Lung (tissue), 12 donors: ENCODE measurements around the gene SLC1A6. TPM values are rescaled to one million over a fixed set of nuclear protein-coding genes. Genes with fewer than 3 reads are reported as not detected.

ENCODE experiments used
- ATAC-seq: fragments of 200-7000 bp; cut with Tn5 transposase; one replicate; pipeline ENCODE4 v1.9.1; 2020; ENCODE audit warnings: moderate number of reproducible peaks; ENCODE audit not compliant: insufficient read depth, low FRiP score
- DNase-seq, 3 donors: peaks; one replicate each; pipeline ENCODE4 v3.0.0-alpha.2; 2013 to 2017
- H3K27ac ChIP-seq, 2 donors: one replicate each; pipeline ENCODE4 v1.5.1; 2013; ENCODE audit warnings: mild to moderate bottlenecking in 2 of 2, moderate library complexity in 2 of 2, control low read depth in 1 of 2, inconsistent platforms in 1 of 2, low read depth in 1 of 2, low read length in 1 of 2
- H3K27me3 ChIP-seq, 3 donors: one replicate each; pipeline ENCODE4 v1.5.1; 2013; ENCODE audit warnings: low read length in 2 of 3; ENCODE audit not compliant: control insufficient read depth in 3 of 3, insufficient read depth in 3 of 3
- H3K36me3 ChIP-seq, 4 donors: one replicate each; pipeline ENCODE4 v1.5.1; 2013; ENCODE audit warnings: low read length in 4 of 4, mild to moderate bottlenecking in 1 of 4, moderate library complexity in 1 of 4; ENCODE audit not compliant: control insufficient read depth in 4 of 4, insufficient read depth in 4 of 4
- H3K4me1 ChIP-seq, 5 donors: one replicate each; pipeline ENCODE4 v1.5.1; 2013; ENCODE audit warnings: low read length in 5 of 5, mild to moderate bottlenecking in 2 of 5, moderate library complexity in 1 of 5; ENCODE audit not compliant: control insufficient read depth in 5 of 5, insufficient read depth in 5 of 5
- H3K4me3 ChIP-seq: one replicate; pipeline ENCODE4 v1.5.1; 2013; ENCODE audit warnings: mild to moderate bottlenecking, control low read depth, moderate library complexity
- H3K9ac ChIP-seq, 2 donors: one replicate each; pipeline ENCODE4 v1.5.1; 2013; ENCODE audit warnings: low read length in 2 of 2, control low read depth in 1 of 2; ENCODE audit not compliant: insufficient read depth in 1 of 2
- H3K9me3 ChIP-seq, 4 donors: one replicate each; pipeline ENCODE4 v1.5.1; 2013; ENCODE audit warnings: low read length in 3 of 4, mild to moderate bottlenecking in 1 of 4, moderate library complexity in 1 of 4; ENCODE audit not compliant: control insufficient read depth in 4 of 4, insufficient read depth in 3 of 4
- WGBS, 2 donors: extraction: QIAGEN DNeasy Blood & Tissue Kit; methylation state at CpG; one replicate each; pipeline ENCODE4 v1.1.7; 2013; 5-methylcytosine and 5-hydroxymethylcytosine counted together
- polyA plus RNA-seq, 2 donors: library from polyadenylated mRNA; stranded (reverse); fragments of 200-250 nt; gene quantifications; one replicate each; pipeline ENCODE4 v1.2.1, GENCODE V29; 2013
- total RNA-seq, 2 donors: library from RNA; depleted of rRNA in 1 of 2; stranded (reverse); fragments of >200 nt in 1 of 2; gene quantifications; one replicate each; pipeline ENCODE4 v1.2.1, GENCODE V29; 2014 to 2021
- TF ChIP-seq, protein P1 (sequence below): IDR thresholded peaks from 2 replicates; pipeline ENCODE4 v1.5.1; 2012; ENCODE audit warnings: mild to moderate bottlenecking; ENCODE audit errors: control extremely low read depth, extremely low read depth
- donor health status: control.
- donor health status: control.
- donor health status: Bipolar disorder and iron deficiency.
- donor health status: healthy.
- donor health status: DM: yes; HTN: yes; CAD: no.

Gene SLC1A6
- total and polyA plus RNA-seq, 4 donors = not detected

GRCh38 chr19:14974488-14974887, 5.2 kb downstream of the SLC1A6 start:
- Histone ChIP-seq H3K27ac (no peak overlapping the region), H3K9ac (no peak overlapping the region), H3K9me3 (peaks cover 0 to 7% (median 2%) of the 10 kb centered on the region in 4 donors), H3K4me1 (no peaks in the 10 kb centered on the region), H3K36me3 (no peaks in the 10 kb centered on the region), H3K4me3 (no peak overlapping the region), H3K27me3 (peaks cover 13 to 31% (median 15%) of the 10 kb centered on the region in 3 donors)
- TF ChIP-seq, protein P1, sequence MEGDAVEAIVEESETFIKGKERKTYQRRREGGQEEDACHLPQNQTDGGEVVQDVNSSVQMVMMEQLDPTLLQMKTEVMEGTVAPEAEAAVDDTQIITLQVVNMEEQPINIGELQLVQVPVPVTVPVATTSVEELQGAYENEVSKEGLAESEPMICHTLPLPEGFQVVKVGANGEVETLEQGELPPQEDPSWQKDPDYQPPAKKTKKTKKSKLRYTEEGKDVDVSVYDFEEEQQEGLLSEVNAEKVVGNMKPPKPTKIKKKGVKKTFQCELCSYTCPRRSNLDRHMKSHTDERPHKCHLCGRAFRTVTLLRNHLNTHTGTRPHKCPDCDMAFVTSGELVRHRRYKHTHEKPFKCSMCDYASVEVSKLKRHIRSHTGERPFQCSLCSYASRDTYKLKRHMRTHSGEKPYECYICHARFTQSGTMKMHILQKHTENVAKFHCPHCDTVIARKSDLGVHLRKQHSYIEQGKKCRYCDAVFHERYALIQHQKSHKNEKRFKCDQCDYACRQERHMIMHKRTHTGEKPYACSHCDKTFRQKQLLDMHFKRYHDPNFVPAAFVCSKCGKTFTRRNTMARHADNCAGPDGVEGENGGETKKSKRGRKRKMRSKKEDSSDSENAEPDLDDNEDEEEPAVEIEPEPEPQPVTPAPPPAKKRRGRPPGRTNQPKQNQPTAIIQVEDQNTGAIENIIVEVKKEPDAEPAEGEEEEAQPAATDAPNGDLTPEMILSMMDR = no peak
- ATAC-seq (no peak), DNase-seq (no peak)
- whole genome bisulfite sequencing, 2 donors = 62 to 64% methylated on average over 4 of the region's 4 CpGs

DNA sequence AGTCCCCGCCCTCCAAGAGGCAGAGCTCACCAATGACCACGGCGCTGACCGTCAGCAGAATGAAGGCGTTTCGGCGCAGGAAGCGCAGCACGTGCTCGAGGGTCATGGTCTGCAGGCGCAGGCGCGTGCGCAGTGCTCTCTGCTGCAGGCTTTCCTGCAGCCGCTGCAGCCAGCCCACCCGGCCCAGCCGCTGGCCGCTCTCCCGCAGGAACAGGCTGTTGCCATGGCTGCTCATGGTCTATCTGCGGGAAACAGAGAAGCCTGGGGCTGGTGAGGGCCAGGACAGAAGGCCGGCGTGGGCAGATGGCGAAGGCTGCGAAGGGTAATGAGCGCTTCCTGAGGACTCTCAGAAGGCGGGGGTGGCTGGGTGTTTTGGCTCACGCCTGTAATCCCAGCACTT, 7.0 kb downstream of the SLC1A6 start:
- H3K36me3 ChIP-seq = no peaks in the 10 kb centered on the region
- no peak overlapping the region for H3K27ac ChIP-seq
- H3K4me1 ChIP-seq = no peaks in the 10 kb centered on the region
- no peak overlapping the region for H3K4me3 ChIP-seq
- no peak overlapping the region for H3K9ac ChIP-seq
- H3K9me3 ChIP-seq = peaks cover 0 to 5% (median 2%) of the 10 kb centered on the region in 4 donors
- peaks cover under 1 to 16% (median 9%) of the 10 kb centered on the region in 3 donors for H3K27me3 ChIP-seq
- ATAC-seq = no peak
- 88 to 89% methylated on average over 27 of the region's 27 CpGs for WGBS, 2 donors
- TF ChIP-seq, protein P1 = no peak
- DNase-seq = no peak

- peaks cover 0 to 5% (median 2%) of the 10 kb centered on the region in 4 donors for H3K9me3 ChIP-seq
- no peak overlapping the region for H3K4me3 ChIP-seq
- TF ChIP-seq, protein P1 = no peak
- DNase-seq = no peak
- WGBS, 2 donors = 72 to 78% methylated on average over 7 of the region's 7 CpGs
- H3K27ac ChIP-seq = no peak overlapping the region
- no peaks in the 10 kb centered on the region for H3K36me3 ChIP-seq
- peaks cover 0 to 6% (median 4%) of the 10 kb centered on the region in 3 donors for H3K27me3 ChIP-seq
- H3K9ac ChIP-seq = no peak overlapping the region
- H3K4me1 ChIP-seq = no peaks in the 10 kb centered on the region
- ATAC-seq = no peak
Observed at GRCh38 chr19:14971474-14971873, 8.2 kb downstream of the SLC1A6 start.

GRCh38 chr19:14968247-14968646, 11.4 kb downstream of the SLC1A6 start:
- ATAC-seq = no peak
- peaks cover 0 to 6% (median 2%) of the 10 kb centered on the region in 4 donors for H3K9me3 ChIP-seq
- no peaks in the 10 kb centered on the region for H3K36me3 ChIP-seq
- no peak overlapping the region for H3K27ac ChIP-seq
- no peak overlapping the region for H3K9ac ChIP-seq
- H3K4me3 ChIP-seq = no peak overlapping the region
- H3K4me1 ChIP-seq = no peaks in the 10 kb centered on the region
- WGBS, 2 donors = 95 to 96% methylated on average over 14 of the region's 14 CpGs
- TF ChIP-seq, protein P1 = no peak
- DNase-seq = no peak
- peaks cover 0 to 3% (median 3%) of the 10 kb centered on the region in 3 donors for H3K27me3 ChIP-seq
